ENCODE data around the gene KCNK16. TPM values are rescaled to one million over a fixed set of nuclear protein-coding genes. Genes with fewer than 3 reads are reported as not detected.

The KCNK16 gene
- total and polyA plus RNA-seq, 2 of the 4 experiments (the other 2 are of a cell fraction), result not detected

GRCh38 chr6:39300739-39301138, 21.8 kb downstream of the KCNK16 start:
- no peak overlapping the region for H3K27ac ChIP-seq (ENCODE audit: insufficient read depth, low read length)
- H3K9me3 ChIP-seq (ENCODE audit: control insufficient read depth, insufficient read depth, low read length), result no peaks in the 10 kb centered on the region
- H3K56ac ChIP-seq (ENCODE audit: extremely low read depth, insufficient read depth, low read length), result no peak overlapping the region
- no peak overlapping the region for H2BK120ac ChIP-seq (ENCODE audit: low read depth, low read length)
- DNase-seq (no peak), ATAC-seq (ENCODE audit: low read depth) (no peak)
- H3K36me3 ChIP-seq (ENCODE audit: control insufficient read depth, insufficient read depth, low read length), result no peaks in the 10 kb centered on the region
- H3K18ac ChIP-seq (ENCODE audit: low read depth, low read length), result no peak overlapping the region
- no peaks in the 10 kb centered on the region for H3K4me1 ChIP-seq (ENCODE audit: control insufficient read depth, insufficient read depth, low read length)
- H2AFZ ChIP-seq (replicated peaks; ENCODE audit: low read length, poor library complexity), result no peak overlapping the region
- H3K9ac ChIP-seq (ENCODE audit: low read depth, low read length), result no peak overlapping the region
- H4K91ac ChIP-seq (ENCODE audit: insufficient read depth, low read depth, low read length), result no peak overlapping the region
- H4K8ac ChIP-seq (ENCODE audit: low read depth in 2 of 2, low read length in 2 of 2), result no peak overlapping the region
- H3K79me1 ChIP-seq (ENCODE audit: low read depth in 1 of 2, low read length in 2 of 2), result no peaks in the 10 kb centered on the region
- no peak overlapping the region for H3K4ac ChIP-seq (ENCODE audit: low read depth, low read length)
- in situ Hi-C loops (cut with MboI; ENCODE audit: low sequenced_read_pairs) (loop anchor here (10.0 kb wide), 1 partner anchor 326 kb away; no protein-coding TSS in a partner anchor), dilution Hi-C loops (cut with HindIII; ENCODE audit: low sequenced_read_pairs, unreplicated experiment) (no loop called here), intact Hi-C loops (cut with micrococcal nuclease) (no loop called here)
- no peak for TF ChIP-seq MAZ (IDR thresholded peaks at IDR 0.05; ENCODE audit: borderline replicate concordance, low read depth, low read length)
- TF ChIP-seq POLR2A (IDR thresholded peaks at IDR 0.05; ENCODE audit: low read depth, low read length), result no peak
- TF ChIP-seq CEBPB (IDR thresholded peaks at IDR 0.05; ENCODE audit: low read depth, low read length), result no peak
- no peak for TF ChIP-seq NFE2L2 (IDR thresholded peaks at IDR 0.05; ENCODE audit: low read depth, low read length)
- no peak for TF ChIP-seq RFX5 (IDR thresholded peaks at IDR 0.05; ENCODE audit: low read depth, low read length)
- no peak for TF ChIP-seq RAD21 (IDR thresholded peaks at IDR 0.05; ENCODE audit: low read length)
- TF ChIP-seq RCOR1 (IDR thresholded peaks at IDR 0.05; ENCODE audit: insufficient replicate concordance, low read length), result no peak
- TF ChIP-seq MXI1 (IDR thresholded peaks at IDR 0.05; ENCODE audit: borderline replicate concordance, low read depth, low read length), result no peak
- no peak for TF ChIP-seq FOS (IDR thresholded peaks at IDR 0.05; ENCODE audit: low read depth, low read length)
- no peak for TF ChIP-seq SMC3 (IDR thresholded peaks at IDR 0.05; ENCODE audit: low read depth, low read length)
- no peak for TF ChIP-seq USF2 (IDR thresholded peaks at IDR 0.05; ENCODE audit: low read depth, low read length)
- no peak for TF ChIP-seq CTCF (conservative IDR thresholded peaks at IDR 0.05; ENCODE audit: low read depth, low read length)
- no peak for TF ChIP-seq ELK1 (IDR thresholded peaks at IDR 0.05; ENCODE audit: borderline replicate concordance, low read depth, low read length)
- no peak for TF ChIP-seq MAFK (IDR thresholded peaks at IDR 0.05; ENCODE audit: low read depth, low read length)
- TF ChIP-seq BHLHE40 (IDR thresholded peaks at IDR 0.05; ENCODE audit: low read depth, low read length), result no peak
- no peak for TF ChIP-seq CHD1 (IDR thresholded peaks at IDR 0.05; ENCODE audit: low read depth, low read length)
- no peaks in the 10 kb centered on the region; the same call in 1 of the 2 replicates for H3K27me3 ChIP-seq (ENCODE audit: control insufficient read depth, insufficient read depth, low read length)
- H3K9me1 ChIP-seq (ENCODE audit: insufficient read depth, low read length), result no peaks in the 10 kb centered on the region
- POLR2A ChIA-PET (ENCODE audit: unreplicated experiment), result no interaction called here
- BruUV-seq (replicated peaks), result no TSS peak
- WGBS, 2 experiments (ENCODE audit: extremely low coverage in 2 of 2, insufficient read length in 1 of 2), result 47% methylated on average over 2 of the region's 6 CpGs; no CpG with 5 or more reads in 1 of the 2 experiments
- H2BK15ac ChIP-seq (ENCODE audit: low read depth, low read length), result no peak overlapping the region
- H3K4me3 ChIP-seq (ENCODE audit: insufficient read depth, low read depth, low read length), result no peak overlapping the region
- H3K4me2 ChIP-seq (ENCODE audit: low read depth, low read length), result no peak overlapping the region
- no peak overlapping the region for H4K5ac ChIP-seq (ENCODE audit: low read depth, low read length)
- no peak overlapping the region for H2AK9ac ChIP-seq (replicated peaks; ENCODE audit: low read depth, low read length, poor library complexity)
- H3K23ac ChIP-seq (ENCODE audit: low read depth, low read length), result no peak overlapping the region
- H2BK5ac ChIP-seq (ENCODE audit: low read depth, low read length, poor library complexity, severe bottlenecking), result no peak overlapping the region
- no peak overlapping the region for H2AK5ac ChIP-seq (ENCODE audit: low read depth, low read length)
- H3K14ac ChIP-seq (replicated peaks; ENCODE audit: low read depth, low read length), result no peak overlapping the region
- H2BK20ac ChIP-seq (ENCODE audit: low read depth, low read length), result no peak overlapping the region
- no peaks in the 10 kb centered on the region for H4K20me1 ChIP-seq (ENCODE audit: insufficient read depth, low read length)
- CTCF ChIA-PET, result no interaction called here

All from IMR-90 (cell line).